ENCODE data around the gene SHF.
"Not testable (repeated sequence)": the region's sequence is repeated elsewhere in the genome, so short reads cannot be mapped to it uniquely, and the experiment has no call there.

Gene SHF

GRCh38 chr15:45136378-45136764 is 51.4 kb downstream of the SHF start:
- Histone ChIP-seq H3K27me3 (ENCODE audit: insufficient read depth, low read length) (peaks cover 30% of the 10 kb centered on the region), H3K27ac (ENCODE audit: low read depth, low read length) (no peak overlapping the region), H3K9ac (ENCODE audit: low read length) (no peak overlapping the region), H2BK120ac (ENCODE audit: insufficient read depth, low read length, poor library complexity) (no peak overlapping the region), H3K79me2 (ENCODE audit: control insufficient read depth, insufficient read depth, low read length, poor library complexity) (no peaks in the 10 kb centered on the region), H3K4me1 (ENCODE audit: control insufficient read depth in 1 of 2, insufficient read depth in 2 of 2, low read length in 2 of 2) (peaks cover 0 to 6% of the 10 kb centered on the region in 2 experiments), H3K9me3 (ENCODE audit: insufficient read depth, low read depth, low read length) (peaks cover 11% of the 10 kb centered on the region), H3K79me1 (ENCODE audit: low read length) (peaks cover 1% of the 10 kb centered on the region), H2AK5ac (ENCODE audit: low read length) (no peak overlapping the region), H2BK12ac (ENCODE audit: low read length) (no peak overlapping the region), H2AFZ (ENCODE audit: insufficient read depth, low read length, poor library complexity) (no peak overlapping the region), H4K91ac (ENCODE audit: low read depth, low read length) (no peak overlapping the region), H3K4me2 (ENCODE audit: low read length) (no peak overlapping the region), H3K4ac (ENCODE audit: low read depth, low read length) (no peak overlapping the region), H3K36me3 (ENCODE audit: control insufficient read depth in 1 of 2, insufficient read depth in 2 of 2, low read length in 2 of 2) (no peaks in the 10 kb centered on the region), H4K8ac (ENCODE audit: low read depth, low read length) (no peak overlapping the region), H3K23ac (ENCODE audit: low read length) (no peak overlapping the region), H4K12ac (ENCODE audit: low read depth, low read length) (no peak overlapping the region), H2BK5ac (ENCODE audit: low read depth, low read length, poor library complexity) (no peak overlapping the region), H3K18ac (ENCODE audit: low read length) (no peak overlapping the region), H3K14ac (ENCODE audit: low read length) (no peak overlapping the region), H3K4me3 (ENCODE audit: low read depth, low read length) (no peak overlapping the region)
- DNase-seq, result no peak
- WGBS (ENCODE audit: extremely low coverage, insufficient coverage, insufficient read length), result no CpG with 5 or more reads among the region's 10 CpGs

GRCh38 chr15:45135705-45136377 is 51.9 kb downstream of the SHF start:
- not testable (repeated sequence) for DNase-seq; H3K18ac ChIP-seq (ENCODE audit: low read length); H3K27ac ChIP-seq (ENCODE audit: low read depth, low read length); H3K79me1 ChIP-seq (ENCODE audit: low read length); H3K36me3 ChIP-seq (ENCODE audit: control insufficient read depth in 1 of 2, insufficient read depth in 2 of 2, low read length in 2 of 2); H2BK12ac ChIP-seq (ENCODE audit: low read length); H2BK120ac ChIP-seq (ENCODE audit: insufficient read depth, low read length, poor library complexity); H2AFZ ChIP-seq (ENCODE audit: insufficient read depth, low read length, poor library complexity); H3K4me2 ChIP-seq (ENCODE audit: low read length); H2AK5ac ChIP-seq (ENCODE audit: low read length); H4K12ac ChIP-seq (ENCODE audit: low read depth, low read length); H4K8ac ChIP-seq (ENCODE audit: low read depth, low read length); H2BK5ac ChIP-seq (ENCODE audit: low read depth, low read length, poor library complexity); H3K4me3 ChIP-seq (ENCODE audit: low read depth, low read length); H3K9ac ChIP-seq (ENCODE audit: low read length); H3K4me1 ChIP-seq (ENCODE audit: control insufficient read depth in 1 of 2, insufficient read depth in 2 of 2, low read length in 2 of 2); H4K91ac ChIP-seq (ENCODE audit: low read depth, low read length); H3K23ac ChIP-seq (ENCODE audit: low read length); H3K4ac ChIP-seq (ENCODE audit: low read depth, low read length); H3K79me2 ChIP-seq (ENCODE audit: control insufficient read depth, insufficient read depth, low read length, poor library complexity); H3K14ac ChIP-seq (ENCODE audit: low read length)
- Histone ChIP-seq H3K27me3 (ENCODE audit: insufficient read depth, low read length) (peaks cover 31% of the 10 kb centered on the region), H3K9me3 (ENCODE audit: insufficient read depth, low read depth, low read length) (peaks cover 11% of the 10 kb centered on the region)
- WGBS (ENCODE audit: extremely low coverage, insufficient coverage, insufficient read length), result no CpG with 5 or more reads among the region's 37 CpGs

GRCh38 chr15:45134682-45135604 is 52.8 kb downstream of the SHF start:
- H3K4me2 ChIP-seq (ENCODE audit: low read length), result peak overlapping the region; percentile 49
- no peaks in the 10 kb centered on the region for H3K36me3 ChIP-seq (ENCODE audit: control insufficient read depth in 1 of 2, insufficient read depth in 2 of 2, low read length in 2 of 2)
- no peak overlapping the region for H3K4me3 ChIP-seq (ENCODE audit: low read depth, low read length)
- no peaks in the 10 kb centered on the region for H3K79me1 ChIP-seq (ENCODE audit: low read length)
- H2BK5ac ChIP-seq (ENCODE audit: low read depth, low read length, poor library complexity), result no peak overlapping the region
- H3K27me3 ChIP-seq (ENCODE audit: insufficient read depth, low read length), result peaks cover 40% of the 10 kb centered on the region
- no peak overlapping the region for H4K8ac ChIP-seq (ENCODE audit: low read depth, low read length)
- no peak overlapping the region for H2AK5ac ChIP-seq (ENCODE audit: low read length)
- H3K18ac ChIP-seq (ENCODE audit: low read length), result no peak overlapping the region
- no peak overlapping the region for H2BK120ac ChIP-seq (ENCODE audit: insufficient read depth, low read length, poor library complexity)
- WGBS (ENCODE audit: extremely low coverage, insufficient coverage, insufficient read length), result no CpG with 5 or more reads among the region's 57 CpGs
- no peak overlapping the region for H3K14ac ChIP-seq (ENCODE audit: low read length)
- no peak overlapping the region for H3K9ac ChIP-seq (ENCODE audit: low read length)
- H3K4me1 ChIP-seq (ENCODE audit: control insufficient read depth in 1 of 2, insufficient read depth in 2 of 2, low read length in 2 of 2), result peaks cover 0 to 6% of the 10 kb centered on the region in 2 experiments
- H3K9me3 ChIP-seq (ENCODE audit: insufficient read depth, low read depth, low read length), result peaks cover 12% of the 10 kb centered on the region
- H4K12ac ChIP-seq (ENCODE audit: low read depth, low read length), result no peak overlapping the region
- no peak overlapping the region for H3K23ac ChIP-seq (ENCODE audit: low read length)
- no peak for DNase-seq
- H3K4ac ChIP-seq (ENCODE audit: low read depth, low read length), result no peak overlapping the region
- no peak overlapping the region for H3K27ac ChIP-seq (ENCODE audit: low read depth, low read length)
- H3K79me2 ChIP-seq (ENCODE audit: control insufficient read depth, insufficient read depth, low read length, poor library complexity), result no peaks in the 10 kb centered on the region
- H4K91ac ChIP-seq (ENCODE audit: low read depth, low read length), result no peak overlapping the region
- H2AFZ ChIP-seq (ENCODE audit: insufficient read depth, low read length, poor library complexity), result no peak overlapping the region
- no peak overlapping the region for H2BK12ac ChIP-seq (ENCODE audit: low read length)

GRCh38 chr15:45134046-45134445 is 53.7 kb downstream of the SHF start:
- Histone ChIP-seq H2BK120ac (ENCODE audit: insufficient read depth, low read length, poor library complexity) (no peak overlapping the region), H3K9ac (ENCODE audit: low read length) (no peak overlapping the region), H3K18ac (ENCODE audit: low read length) (no peak overlapping the region), H3K79me1 (ENCODE audit: low read length) (no peaks in the 10 kb centered on the region), H3K4ac (ENCODE audit: low read depth, low read length) (no peak overlapping the region), H2BK5ac (ENCODE audit: low read depth, low read length, poor library complexity) (no peak overlapping the region), H3K27ac (ENCODE audit: low read depth, low read length) (no peak overlapping the region), H2AK5ac (ENCODE audit: low read length) (no peak overlapping the region), H3K79me2 (ENCODE audit: control insufficient read depth, insufficient read depth, low read length, poor library complexity) (no peaks in the 10 kb centered on the region), H4K12ac (ENCODE audit: low read depth, low read length) (no peak overlapping the region), H4K91ac (ENCODE audit: low read depth, low read length) (no peak overlapping the region), H2AFZ (ENCODE audit: insufficient read depth, low read length, poor library complexity) (no peak overlapping the region), H3K27me3 (ENCODE audit: insufficient read depth, low read length) (peaks cover 49% of the 10 kb centered on the region), H4K8ac (ENCODE audit: low read depth, low read length) (no peak overlapping the region), H3K9me3 (ENCODE audit: insufficient read depth, low read depth, low read length) (peaks cover 12% of the 10 kb centered on the region), H3K36me3 (ENCODE audit: control insufficient read depth in 1 of 2, insufficient read depth in 2 of 2, low read length in 2 of 2) (no peaks in the 10 kb centered on the region), H3K4me2 (ENCODE audit: low read length) (no peak overlapping the region), H3K4me3 (ENCODE audit: low read depth, low read length) (no peak overlapping the region), H3K14ac (ENCODE audit: low read length) (no peak overlapping the region), H3K4me1 (ENCODE audit: control insufficient read depth in 1 of 2, insufficient read depth in 2 of 2, low read length in 2 of 2) (peaks cover 5 to 6% of the 10 kb centered on the region in 2 experiments), H3K23ac (ENCODE audit: low read length) (no peak overlapping the region), H2BK12ac (ENCODE audit: low read length) (no peak overlapping the region)
- no peak for DNase-seq
- no CpG with 5 or more reads among the region's 7 CpGs for WGBS (ENCODE audit: extremely low coverage, insufficient coverage, insufficient read length)

Measured in trophoblast cell (in vitro differentiated cells and primary cell).